PC-3 (cell line): ENCODE data around the gene ANK3.

Experiments
- EZH2 ChIP-seq: fragments of 300-600 bp; sonication (generic); IDR thresholded peaks from one replicate; pipeline ENCODE4 v1.6.1; 2017; ENCODE audit warnings: antibody characterized with exemption, mild to moderate bottlenecking, low read length; ENCODE audit not compliant: unreplicated experiment
- EZH2phosphoT487 ChIP-seq: fragments of 300-600 bp; sonication (generic); IDR thresholded peaks from 2 replicates; pipeline ENCODE4 v1.6.1; 2018; ENCODE audit warnings: mild to moderate bottlenecking, antibody characterized with exemption, low read length, borderline replicate concordance
- TF ChIP-seq, protein P1 (sequence below): fragments of 300-600 bp; sonication (generic); conservative IDR thresholded peaks from 2 replicates; pipeline ENCODE4 v1.5.1; 2017; ENCODE audit warnings: antibody characterized with exemption, low read depth, mild to moderate bottlenecking, low read length

DNA sequence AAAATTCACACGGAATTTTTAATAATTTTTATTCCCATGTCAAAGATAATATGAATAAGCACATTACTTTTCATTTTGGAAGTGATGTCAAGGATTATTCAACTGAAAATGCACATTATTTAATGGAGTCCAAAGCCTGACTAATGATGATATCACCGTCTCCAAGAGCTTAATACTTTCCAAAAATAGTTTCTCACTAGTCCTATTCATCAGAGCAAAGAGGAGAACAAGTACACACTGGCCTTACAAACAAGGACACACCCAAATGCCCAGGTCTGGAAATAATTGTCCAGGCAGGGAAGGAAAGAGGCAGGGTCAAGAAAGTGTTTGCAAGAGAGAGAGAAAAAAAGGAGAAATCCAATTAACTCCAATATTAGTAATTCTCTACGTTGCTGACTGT, 266.5 kb downstream of the ANK3 start:
- TF ChIP-seq, protein P1, sequence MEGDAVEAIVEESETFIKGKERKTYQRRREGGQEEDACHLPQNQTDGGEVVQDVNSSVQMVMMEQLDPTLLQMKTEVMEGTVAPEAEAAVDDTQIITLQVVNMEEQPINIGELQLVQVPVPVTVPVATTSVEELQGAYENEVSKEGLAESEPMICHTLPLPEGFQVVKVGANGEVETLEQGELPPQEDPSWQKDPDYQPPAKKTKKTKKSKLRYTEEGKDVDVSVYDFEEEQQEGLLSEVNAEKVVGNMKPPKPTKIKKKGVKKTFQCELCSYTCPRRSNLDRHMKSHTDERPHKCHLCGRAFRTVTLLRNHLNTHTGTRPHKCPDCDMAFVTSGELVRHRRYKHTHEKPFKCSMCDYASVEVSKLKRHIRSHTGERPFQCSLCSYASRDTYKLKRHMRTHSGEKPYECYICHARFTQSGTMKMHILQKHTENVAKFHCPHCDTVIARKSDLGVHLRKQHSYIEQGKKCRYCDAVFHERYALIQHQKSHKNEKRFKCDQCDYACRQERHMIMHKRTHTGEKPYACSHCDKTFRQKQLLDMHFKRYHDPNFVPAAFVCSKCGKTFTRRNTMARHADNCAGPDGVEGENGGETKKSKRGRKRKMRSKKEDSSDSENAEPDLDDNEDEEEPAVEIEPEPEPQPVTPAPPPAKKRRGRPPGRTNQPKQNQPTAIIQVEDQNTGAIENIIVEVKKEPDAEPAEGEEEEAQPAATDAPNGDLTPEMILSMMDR = no peak
- TF ChIP-seq EZH2 (no peak), EZH2phosphoT487 (no peak)
